GM19043 (cell line): ENCODE data around the gene PRSS57.
"Not testable (repeated sequence)": the region's sequence is repeated elsewhere in the genome, so short reads cannot be mapped to it uniquely, and the experiment has no call there.

Experiments used
- ATAC-seq: cut with Tn5 transposase; IDR thresholded peaks from one replicate; pipeline ENCODE4 v1.9.1; 2021; ENCODE audit warnings: low read depth; ENCODE audit not compliant: unreplicated experiment

The PRSS57 gene

GRCh38 chr19:676007-676338, 19.3 kb downstream of the PRSS57 start:
- no peak for ATAC-seq

- no peak for ATAC-seq
Observed at GRCh38 chr19:674282-675151, 20.7 kb downstream of the PRSS57 start.

- ATAC-seq: no peak
Observed at GRCh38 chr19:670609-671075, 24.6 kb downstream of the PRSS57 start.

- ATAC-seq: not testable (repeated sequence)
Observed at GRCh38 chr19:668675-669434, 26.4 kb downstream of the PRSS57 start.

- ATAC-seq: not testable (repeated sequence)
Observed at GRCh38 chr19:666985-667573, 28.2 kb downstream of the PRSS57 start.

- no peak for ATAC-seq
Observed at GRCh38 chr19:664913-665443, 30.3 kb downstream of the PRSS57 start.

- no peak for ATAC-seq
Observed at GRCh38 chr19:663682-664117, 31.6 kb downstream of the PRSS57 start.

GRCh38 chr19:662962-663681, 32.1 kb downstream of the PRSS57 start, which contains the start of gene RNF126:
Gene RNF126, minus strand, starts transcription at chr19:663214. Its CDS starts 93 bp downstream, at chr19:663121.
- ATAC-seq: no peak

GRCh38 chr19:662207-662961, 32.9 kb downstream of the PRSS57 start:
- ATAC-seq: no peak

GRCh38 chr19:661427-662196, 33.6 kb downstream of the PRSS57 start:
- no peak for ATAC-seq

- ATAC-seq: no peak
Observed at GRCh38 chr19:660793-661426, 34.3 kb downstream of the PRSS57 start.

- ATAC-seq: no peak
Observed at GRCh38 chr19:658916-659839, 36.1 kb downstream of the PRSS57 start.

- no peak for ATAC-seq
Observed at GRCh38 chr19:658059-658839, 37.0 kb downstream of the PRSS57 start.

GRCh38 chr19:657611-658010, 37.6 kb downstream of the PRSS57 start:
- ATAC-seq: no peak

GRCh38 chr19:656751-657559, 38.3 kb downstream of the PRSS57 start:
- ATAC-seq: no peak

- ATAC-seq: no peak
Observed at GRCh38 chr19:655691-656090, 39.6 kb downstream of the PRSS57 start.
